B cell (primary cell): ENCODE measurements around the gene JAK1.

Experiments
- CTCF ChIP-seq: fragments of 200-600 bp; IDR thresholded peaks from one replicate; pipeline ENCODE4 v1.8.0; 2022; ENCODE audit warnings: antibody characterized with exemption, mild to moderate bottlenecking
- EZH2 ChIP-seq: IDR thresholded peaks from 2 replicates; pipeline ENCODE4 v1.6.1; 2012; ENCODE audit warnings: borderline replicate concordance, low read depth, mild to moderate bottlenecking, moderate library complexity, low read length; ENCODE audit not compliant: insufficient read depth, poor library complexity, severe bottlenecking

GRCh38 chr1:64871256-64871655, 95.1 kb downstream of the JAK1 start:
- TF ChIP-seq CTCF (no peak), EZH2 (no peak)
